ENCODE results near the gene SH3RF3. TPM values are rescaled to one million over a fixed set of nuclear protein-coding genes. Genes with fewer than 3 reads are reported as not detected.

SH3RF3 gene
- total and polyA plus RNA-seq, 2 of the 13 experiments (the other 11 are each of a cell fraction or from before 2014, with no cell fraction given): 0.04 TPM; not detected in 1

GRCh38 chr2:109145286-109145685 is 16.3 kb downstream of the SH3RF3 start:
- H3K27me3 ChIP-seq (ENCODE audit: control insufficient read depth in 1 of 2, insufficient read depth in 2 of 2, low read length in 2 of 2): peaks cover 0 to 1% of the 10 kb centered on the region in 2 experiments; a peak in 2 of 5 replicates
- ChIA-PET POLR2A (no interaction called here), CTCF (ENCODE audit: low intra/inter-chr PET ratio, low total read pairs) (no interaction called here)
- no peak overlapping the region for H3K27ac ChIP-seq (ENCODE audit: extremely low read length, insufficient read depth, low read length)
- in situ Hi-C loops (cut with HindIII; ENCODE audit: extremely low pct_ligation_motif_present, low pct_unique_long_range_greater_than_20kb) (no loop called here), intact Hi-C loops (cut with micrococcal nuclease; ENCODE audit: unreplicated experiment) (no loop called here)
- 48% methylated on average over 12 of the region's 12 CpGs for WGBS (ENCODE audit: low lambda C conversion rate)
- FAIRE-seq: no peak
- ATAC-seq: no peak
- no peaks in the 10 kb centered on the region for H3K79me2 ChIP-seq (ENCODE audit: insufficient read depth, low read length)
- H3K4me3 ChIP-seq (replicated peaks in 1 of 3; ENCODE audit: insufficient read depth in 1 of 3, low read depth in 2 of 3, low read length in 3 of 3): no peak overlapping the region
- no peaks in the 10 kb centered on the region for H3K36me3 ChIP-seq (replicated peaks in 1 of 2; ENCODE audit: control insufficient read depth in 1 of 2, insufficient read depth in 2 of 2, low read length in 2 of 2)
- H2AFZ ChIP-seq (ENCODE audit: low read length): no peak overlapping the region
- TF ChIP-seq ZNF878 (CRISPR knock-in tag; IDR thresholded peaks at IDR 0.05) (no peak), IKZF1 (IDR thresholded peaks at IDR 0.05) (no peak), ZNF441 (CRISPR knock-in tag; IDR thresholded peaks at IDR 0.05; ENCODE audit: borderline replicate concordance) (no peak), ZNF598 (CRISPR knock-in tag; IDR thresholded peaks at IDR 0.05; ENCODE audit: borderline replicate concordance) (no peak), RFXAP (CRISPR knock-in tag; IDR thresholded peaks at IDR 0.05; ENCODE audit: borderline replicate concordance) (no peak), ZBTB21 (CRISPR knock-in tag; IDR thresholded peaks at IDR 0.05) (no peak), HOXA7 (CRISPR knock-in tag; IDR thresholded peaks at IDR 0.05) (no peak)
- H4K20me1 ChIP-seq (ENCODE audit: insufficient read depth, low read length): no peaks in the 10 kb centered on the region; the same call in 1 of the 2 replicates
- H3K9me3 ChIP-seq (ENCODE audit: low read length): no peaks in the 10 kb centered on the region
- no peak overlapping the region for H3K4me2 ChIP-seq (ENCODE audit: low read depth, low read length)
- H3K4me1 ChIP-seq (ENCODE audit: insufficient read depth, low read length): no peaks in the 10 kb centered on the region
- no peak overlapping the region for H3K9ac ChIP-seq (ENCODE audit: insufficient read depth, low read depth, low read length)
- no peak for DNase-seq (ENCODE audit: low spot score)
- BruUV-seq (replicated peaks): no TSS peak

GRCh38 chr2:109147405-109147804 is 18.4 kb downstream of the SH3RF3 start:
- Histone ChIP-seq H3K36me3 (replicated peaks in 1 of 2; ENCODE audit: control insufficient read depth in 1 of 2, insufficient read depth in 2 of 2, low read length in 2 of 2) (no peaks in the 10 kb centered on the region), H3K4me3 (replicated peaks in 1 of 3; ENCODE audit: insufficient read depth in 1 of 3, low read depth in 2 of 3, low read length in 3 of 3) (no peak overlapping the region), H3K27me3 (ENCODE audit: control insufficient read depth in 1 of 2, insufficient read depth in 2 of 2, low read length in 2 of 2) (peaks cover 0 to 1% of the 10 kb centered on the region in 2 experiments; a peak in 2 of 5 replicates), H2AFZ (ENCODE audit: low read length) (no peak overlapping the region), H3K79me2 (ENCODE audit: insufficient read depth, low read length) (no peaks in the 10 kb centered on the region), H3K9ac (ENCODE audit: insufficient read depth, low read depth, low read length) (no peak overlapping the region), H3K4me1 (ENCODE audit: insufficient read depth, low read length) (no peaks in the 10 kb centered on the region), H3K27ac (ENCODE audit: extremely low read length, insufficient read depth, low read length) (no peak overlapping the region), H4K20me1 (ENCODE audit: insufficient read depth, low read length) (no peaks in the 10 kb centered on the region; the same call in 1 of the 2 replicates), H3K4me2 (ENCODE audit: low read depth, low read length) (no peak overlapping the region), H3K9me3 (ENCODE audit: low read length) (no peaks in the 10 kb centered on the region)
- DNase-seq (ENCODE audit: low spot score): no peak
- in situ Hi-C loops (cut with HindIII; ENCODE audit: extremely low pct_ligation_motif_present, low pct_unique_long_range_greater_than_20kb) (no loop called here), intact Hi-C loops (cut with micrococcal nuclease; ENCODE audit: unreplicated experiment) (no loop called here)
- no TSS peak for BruUV-seq (replicated peaks)
- TF ChIP-seq DMTF1 (CRISPR knock-in tag; IDR thresholded peaks at IDR 0.05) (no peak), FOXK1 (CRISPR knock-in tag; IDR thresholded peaks at IDR 0.05; ENCODE audit: borderline replicate concordance, low read depth) (no peak), ZSCAN20 (CRISPR knock-in tag; IDR thresholded peaks at IDR 0.05; ENCODE audit: borderline replicate concordance) (no peak), TBP (CRISPR knock-in tag; IDR thresholded peaks at IDR 0.05) (no peak), PTBP1 (IDR thresholded peaks at IDR 0.05; ENCODE audit: low read depth, low read length, poor library complexity, severe bottlenecking) (no peak), ZSCAN31 (CRISPR knock-in tag; IDR thresholded peaks at IDR 0.05; ENCODE audit: low read depth) (no peak), GATAD2A (CRISPR knock-in tag; IDR thresholded peaks at IDR 0.05) (no peak), SAFB2 (CRISPR knock-in tag; IDR thresholded peaks at IDR 0.05; ENCODE audit: borderline replicate concordance, low read depth) (no peak), PREB (CRISPR knock-in tag; IDR thresholded peaks at IDR 0.05) (no peak), FOSL2 (CRISPR knock-in tag; IDR thresholded peaks at IDR 0.05) (no peak), ZNF747 (CRISPR knock-in tag; IDR thresholded peaks at IDR 0.05; ENCODE audit: borderline replicate concordance) (no peak)
- ChIA-PET CTCF (ENCODE audit: low intra/inter-chr PET ratio, low total read pairs) (no interaction called here), POLR2A (no interaction called here)
- no peak for FAIRE-seq
- 43% methylated on average over 7 of the region's 7 CpGs for WGBS (ENCODE audit: low lambda C conversion rate)
- no peak for ATAC-seq
